ENCODE data around the gene GPR150. TPM values are rescaled to one million over a fixed set of nuclear protein-coding genes. Genes with fewer than 3 reads are reported as not detected.

The GPR150 gene
- total and polyA plus RNA-seq, 2 of the 13 experiments (the other 11 are each of a cell fraction or from before 2014, with no cell fraction given): 0.03 TPM; not detected in 1

DNA sequence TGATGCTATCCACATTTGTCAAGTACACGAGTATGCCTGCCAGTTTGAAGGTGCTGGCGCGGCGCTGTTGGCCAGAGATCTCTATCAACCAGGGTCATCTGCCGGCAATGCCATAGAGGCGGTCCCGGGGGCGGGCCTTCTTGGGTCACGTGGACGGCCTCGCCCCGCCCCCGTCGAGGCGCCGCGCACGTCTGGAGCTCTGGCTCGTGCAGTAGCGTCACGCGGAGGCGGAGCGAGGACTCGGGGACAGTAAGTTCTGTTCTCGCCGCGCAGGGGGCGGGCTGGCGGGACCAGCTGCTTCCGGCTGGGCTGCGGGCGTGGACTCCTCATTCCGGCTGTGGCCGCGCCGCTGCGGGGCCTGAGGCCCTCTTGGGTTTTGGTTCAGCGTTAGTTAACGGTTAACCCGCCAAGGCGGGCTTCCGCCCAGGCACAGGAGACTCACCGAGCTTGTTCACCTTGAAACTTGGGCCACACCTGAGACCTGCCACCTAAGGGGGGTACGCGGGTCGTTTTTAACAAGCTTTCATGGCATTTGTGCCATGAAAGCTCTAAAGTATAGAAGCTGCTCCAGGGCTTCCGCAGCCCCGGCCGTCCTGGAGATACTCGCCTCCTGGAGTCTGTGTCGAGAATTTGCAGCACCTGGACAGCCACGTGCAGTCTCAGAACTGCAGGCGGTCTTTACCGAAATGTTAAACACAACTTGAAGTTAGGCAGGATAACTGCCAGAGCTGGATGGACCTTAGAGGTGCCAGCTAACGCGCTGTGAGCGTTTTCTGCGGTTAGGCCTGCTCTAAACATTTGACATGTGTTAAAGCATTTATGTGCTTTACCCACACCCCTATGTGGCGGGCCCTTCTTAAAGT lies 26.9 kb downstream of the GPR150 start, which contains the start of gene RFESD (continued):
- TF ChIP-seq HOXA3 (CRISPR knock-in tag; IDR thresholded peaks at IDR 0.05): peak; percentile 92
- 0 out of 2 replicates have a peak, but pooled peaks have one; percentile 55 for TF ChIP-seq ZMYM2 (CRISPR knock-in tag; IDR thresholded peaks at IDR 0.05)
- peak; percentile 63; the same call in 1 of the 2 replicates for TF ChIP-seq ZBTB38 (CRISPR knock-in tag; IDR thresholded peaks at IDR 0.05)
- TF ChIP-seq, protein P1, sequence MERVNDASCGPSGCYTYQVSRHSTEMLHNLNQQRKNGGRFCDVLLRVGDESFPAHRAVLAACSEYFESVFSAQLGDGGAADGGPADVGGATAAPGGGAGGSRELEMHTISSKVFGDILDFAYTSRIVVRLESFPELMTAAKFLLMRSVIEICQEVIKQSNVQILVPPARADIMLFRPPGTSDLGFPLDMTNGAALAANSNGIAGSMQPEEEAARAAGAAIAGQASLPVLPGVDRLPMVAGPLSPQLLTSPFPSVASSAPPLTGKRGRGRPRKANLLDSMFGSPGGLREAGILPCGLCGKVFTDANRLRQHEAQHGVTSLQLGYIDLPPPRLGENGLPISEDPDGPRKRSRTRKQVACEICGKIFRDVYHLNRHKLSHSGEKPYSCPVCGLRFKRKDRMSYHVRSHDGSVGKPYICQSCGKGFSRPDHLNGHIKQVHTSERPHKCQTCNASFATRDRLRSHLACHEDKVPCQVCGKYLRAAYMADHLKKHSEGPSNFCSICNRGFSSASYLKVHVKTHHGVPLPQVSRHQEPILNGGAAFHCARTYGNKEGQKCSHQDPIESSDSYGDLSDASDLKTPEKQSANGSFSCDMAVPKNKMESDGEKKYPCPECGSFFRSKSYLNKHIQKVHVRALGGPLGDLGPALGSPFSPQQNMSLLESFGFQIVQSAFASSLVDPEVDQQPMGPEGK (CRISPR knock-in tag; IDR thresholded peaks at IDR 0.05): peak; percentile 80
- TF ChIP-seq ZNF441 (CRISPR knock-in tag; IDR thresholded peaks at IDR 0.05; ENCODE audit: borderline replicate concordance): peak; percentile 90
- no peak for TF ChIP-seq SOX13 (IDR thresholded peaks at IDR 0.05)
- TF ChIP-seq SOX13 (CRISPR knock-in tag; conservative IDR thresholded peaks at IDR 0.05 in 1 of 2, IDR thresholded peaks at IDR 0.05 in 1 of 2): peak in 1 of 2 experiments; percentile 76; a peak in 2 of 4 replicates
- TF ChIP-seq ZSCAN25 (CRISPR knock-in tag; IDR thresholded peaks at IDR 0.05): peak; percentile 92
- TF ChIP-seq, protein P2, sequence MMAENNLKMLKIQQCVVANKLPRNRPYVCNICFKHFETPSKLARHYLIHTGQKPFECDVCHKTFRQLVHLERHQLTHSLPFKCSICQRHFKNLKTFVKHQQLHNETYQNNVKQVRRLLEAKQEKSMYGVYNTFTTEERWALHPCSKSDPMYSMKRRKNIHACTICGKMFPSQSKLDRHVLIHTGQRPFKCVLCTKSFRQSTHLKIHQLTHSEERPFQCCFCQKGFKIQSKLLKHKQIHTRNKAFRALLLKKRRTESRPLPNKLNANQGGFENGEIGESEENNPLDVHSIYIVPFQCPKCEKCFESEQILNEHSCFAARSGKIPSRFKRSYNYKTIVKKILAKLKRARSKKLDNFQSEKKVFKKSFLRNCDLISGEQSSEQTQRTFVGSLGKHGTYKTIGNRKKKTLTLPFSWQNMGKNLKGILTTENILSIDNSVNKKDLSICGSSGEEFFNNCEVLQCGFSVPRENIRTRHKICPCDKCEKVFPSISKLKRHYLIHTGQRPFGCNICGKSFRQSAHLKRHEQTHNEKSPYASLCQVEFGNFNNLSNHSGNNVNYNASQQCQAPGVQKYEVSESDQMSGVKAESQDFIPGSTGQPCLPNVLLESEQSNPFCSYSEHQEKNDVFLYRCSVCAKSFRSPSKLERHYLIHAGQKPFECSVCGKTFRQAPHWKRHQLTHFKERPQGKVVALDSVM (CRISPR knock-in tag; IDR thresholded peaks at IDR 0.05): no peak
- TF ChIP-seq, protein P3, sequence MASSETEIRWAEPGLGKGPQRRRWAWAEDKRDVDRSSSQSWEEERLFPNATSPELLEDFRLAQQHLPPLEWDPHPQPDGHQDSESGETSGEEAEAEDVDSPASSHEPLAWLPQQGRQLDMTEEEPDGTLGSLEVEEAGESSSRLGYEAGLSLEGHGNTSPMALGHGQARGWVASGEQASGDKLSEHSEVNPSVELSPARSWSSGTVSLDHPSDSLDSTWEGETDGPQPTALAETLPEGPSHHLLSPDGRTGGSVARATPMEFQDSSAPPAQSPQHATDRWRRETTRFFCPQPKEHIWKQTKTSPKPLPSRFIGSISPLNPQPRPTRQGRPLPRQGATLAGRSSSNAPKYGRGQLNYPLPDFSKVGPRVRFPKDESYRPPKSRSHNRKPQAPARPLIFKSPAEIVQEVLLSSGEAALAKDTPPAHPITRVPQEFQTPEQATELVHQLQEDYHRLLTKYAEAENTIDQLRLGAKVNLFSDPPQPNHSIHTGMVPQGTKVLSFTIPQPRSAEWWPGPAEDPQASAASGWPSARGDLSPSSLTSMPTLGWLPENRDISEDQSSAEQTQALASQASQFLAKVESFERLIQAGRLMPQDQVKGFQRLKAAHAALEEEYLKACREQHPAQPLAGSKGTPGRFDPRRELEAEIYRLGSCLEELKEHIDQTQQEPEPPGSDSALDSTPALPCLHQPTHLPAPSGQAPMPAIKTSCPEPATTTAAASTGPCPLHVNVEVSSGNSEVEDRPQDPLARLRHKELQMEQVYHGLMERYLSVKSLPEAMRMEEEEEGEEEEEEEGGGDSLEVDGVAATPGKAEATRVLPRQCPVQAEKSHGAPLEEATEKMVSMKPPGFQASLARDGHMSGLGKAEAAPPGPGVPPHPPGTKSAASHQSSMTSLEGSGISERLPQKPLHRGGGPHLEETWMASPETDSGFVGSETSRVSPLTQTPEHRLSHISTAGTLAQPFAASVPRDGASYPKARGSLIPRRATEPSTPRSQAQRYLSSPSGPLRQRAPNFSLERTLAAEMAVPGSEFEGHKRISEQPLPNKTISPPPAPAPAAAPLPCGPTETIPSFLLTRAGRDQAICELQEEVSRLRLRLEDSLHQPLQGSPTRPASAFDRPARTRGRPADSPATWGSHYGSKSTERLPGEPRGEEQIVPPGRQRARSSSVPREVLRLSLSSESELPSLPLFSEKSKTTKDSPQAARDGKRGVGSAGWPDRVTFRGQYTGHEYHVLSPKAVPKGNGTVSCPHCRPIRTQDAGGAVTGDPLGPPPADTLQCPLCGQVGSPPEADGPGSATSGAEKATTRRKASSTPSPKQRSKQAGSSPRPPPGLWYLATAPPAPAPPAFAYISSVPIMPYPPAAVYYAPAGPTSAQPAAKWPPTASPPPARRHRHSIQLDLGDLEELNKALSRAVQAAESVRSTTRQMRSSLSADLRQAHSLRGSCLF (CRISPR knock-in tag; IDR thresholded peaks at IDR 0.05; ENCODE audit: borderline replicate concordance): no peak
- TF ChIP-seq, protein P4, sequence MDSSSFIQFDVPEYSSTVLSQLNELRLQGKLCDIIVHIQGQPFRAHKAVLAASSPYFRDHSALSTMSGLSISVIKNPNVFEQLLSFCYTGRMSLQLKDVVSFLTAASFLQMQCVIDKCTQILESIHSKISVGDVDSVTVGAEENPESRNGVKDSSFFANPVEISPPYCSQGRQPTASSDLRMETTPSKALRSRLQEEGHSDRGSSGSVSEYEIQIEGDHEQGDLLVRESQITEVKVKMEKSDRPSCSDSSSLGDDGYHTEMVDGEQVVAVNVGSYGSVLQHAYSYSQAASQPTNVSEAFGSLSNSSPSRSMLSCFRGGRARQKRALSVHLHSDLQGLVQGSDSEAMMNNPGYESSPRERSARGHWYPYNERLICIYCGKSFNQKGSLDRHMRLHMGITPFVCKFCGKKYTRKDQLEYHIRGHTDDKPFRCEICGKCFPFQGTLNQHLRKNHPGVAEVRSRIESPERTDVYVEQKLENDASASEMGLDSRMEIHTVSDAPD (CRISPR knock-in tag; IDR thresholded peaks at IDR 0.05): peak; percentile 85; the same call in 1 of the 2 replicates
- no peak for TF ChIP-seq SATB2 (CRISPR knock-in tag; IDR thresholded peaks at IDR 0.05)
- TF ChIP-seq KDM4B (CRISPR knock-in tag; IDR thresholded peaks at IDR 0.05): peak; percentile 75; the same call in 1 of the 2 replicates
- peak; percentile 72; the same call in 1 of the 2 replicates for TF ChIP-seq ZSCAN9 (CRISPR knock-in tag; IDR thresholded peaks at IDR 0.05; ENCODE audit: borderline replicate concordance)
- no peak for TF ChIP-seq PAX8 (CRISPR knock-in tag; IDR thresholded peaks at IDR 0.05; ENCODE audit: borderline replicate concordance)
- no peak for TF ChIP-seq FOSL1 (CRISPR knock-in tag; IDR thresholded peaks at IDR 0.05; ENCODE audit: borderline replicate concordance)
- TF ChIP-seq BORCS8-MEF2B (CRISPR knock-in tag; IDR thresholded peaks at IDR 0.05): peak; percentile 86
- peak; percentile 54; the same call in 1 of the 2 replicates for TF ChIP-seq ZNF547 (CRISPR knock-in tag; IDR thresholded peaks at IDR 0.05)
